GM12878 (cell line): ENCODE results near the gene BNIP3.

Source experiments
- CTCF ChIP-seq, 3 experiments: IDR thresholded peaks in 2 of 3; conservative IDR thresholded peaks in 1 of 3; 2 replicates each; pipeline ENCODE4 v1.5.1; 2011; ENCODE audit warnings: low read depth in 3 of 3, low read length in 3 of 3, mild to moderate bottlenecking in 3 of 3, control low read depth in 2 of 3, moderate library complexity in 2 of 3, inconsistent platforms in 1 of 3, mixed read lengths in 1 of 3; ENCODE audit not compliant: control insufficient read depth in 2 of 3, insufficient read depth in 1 of 3; ENCODE audit errors: extremely low read depth in 1 of 3
- ESRRA ChIP-seq: IDR thresholded peaks from 2 replicates; pipeline ENCODE4 v1.6.1; 2012; ENCODE audit warnings: mild to moderate bottlenecking, low read length, improper control_type of control experiment
- GABPA ChIP-seq: IDR thresholded peaks from 2 replicates; pipeline ENCODE4 v1.6.1; 2014; ENCODE audit warnings: antibody characterized with exemption, low read depth, mild to moderate bottlenecking, inconsistent platforms
- NRF1 ChIP-seq: conservative IDR thresholded peaks from 2 replicates; pipeline ENCODE4 v1.6.1; 2011; ENCODE audit warnings: mild to moderate bottlenecking, low read depth, low read length, improper control_type of control experiment
- SREBF2 ChIP-seq: IDR thresholded peaks from 2 replicates; pipeline ENCODE4 v1.6.1; 2012; ENCODE audit warnings: mild to moderate bottlenecking, low read length
- TAF1 ChIP-seq: IDR thresholded peaks from 2 replicates; pipeline ENCODE4 v1.6.1; 2011; ENCODE audit warnings: mild to moderate bottlenecking, low read depth, low read length, borderline replicate concordance
- ZSCAN29 ChIP-seq: fragments of 450-650 bp; IDR thresholded peaks from 2 replicates; pipeline ENCODE4 v1.6.1; 2017; ENCODE audit warnings: mild to moderate bottlenecking, moderate library complexity

- TF ChIP-seq CTCF (IDR thresholded peaks at IDR 0.05 in 2 of 3, conservative IDR thresholded peaks at IDR 0.05 in 1 of 3; ENCODE audit: control insufficient read depth in 2 of 3, extremely low read depth in 1 of 3, insufficient read depth in 1 of 3, low read depth in 3 of 3, low read length in 3 of 3) (no peak), ZSCAN29 (no peak), GABPA (no peak), SREBF2 (no peak), ESRRA (no peak), NRF1 (no peak), TAF1 (no peak)
These were observed 22.3 kb upstream of the BNIP3 start for GRCh38 chr10:132004052-132004451.
